Stimulated activated CD4-positive, alpha-beta T cell treated with anti-CD3 and anti-CD28 coated beads, Interleukin-4, amount 100 ng/mL, for 1 hour (primary cell): ENCODE measurements around the gene LIPK.
"Not testable (repeated sequence)": the region's sequence is repeated elsewhere in the genome, so short reads cannot be mapped to it uniquely, and the experiment has no call there.

Experiments
- DNase-seq: peaks from one replicate; pipeline ENCODE4 v3.0.0-alpha.2; 2020

The LIPK gene

GRCh38 chr10:88725798-88726197 lies 19.7 kb downstream of the LIPK start:
- no peak for DNase-seq

GRCh38 chr10:88728107-88728763 lies 22.2 kb downstream of the LIPK start:
- peak; percentile 23 for DNase-seq

GRCh38 chr10:88730864-88731263 lies 24.8 kb downstream of the LIPK start:
- no peak for DNase-seq

- no peak for DNase-seq
These were observed 25.2 kb downstream of the LIPK start for GRCh38 chr10:88731296-88731695.

GRCh38 chr10:88733215-88733614 lies 27.2 kb downstream of the LIPK start:
- DNase-seq, result no peak

GRCh38 chr10:88735661-88736060 lies 29.6 kb downstream of the LIPK start:
- no peak for DNase-seq

- DNase-seq, result not testable (repeated sequence)
These were observed 35.9 kb downstream of the LIPK start for GRCh38 chr10:88741921-88742320.

- no peak for DNase-seq
These were observed 36.4 kb downstream of the LIPK start for GRCh38 chr10:88742448-88742847.

GRCh38 chr10:88744002-88744401 lies 38.0 kb downstream of the LIPK start:
- DNase-seq, result no peak

- DNase-seq, result no peak
These were observed 39.6 kb downstream of the LIPK start for GRCh38 chr10:88745633-88746032.

GRCh38 chr10:88754287-88754686 lies 48.2 kb downstream of the LIPK start:
- DNase-seq, result no peak

- DNase-seq, result no peak
These were observed 49.7 kb downstream of the LIPK start for GRCh38 chr10:88755753-88756152.

GRCh38 chr10:88756660-88757059 lies 50.6 kb downstream of the LIPK start:
- DNase-seq, result no peak

- DNase-seq, result no peak
These were observed 53.5 kb downstream of the LIPK start, which contains the start of gene LIPN for GRCh38 chr10:88759366-88760101. Gene LIPN (plus strand): TSS chr10:88760020. CDS start chr10:88761406, 1,386 bp downstream.

- no peak for DNase-seq
These were observed 56.9 kb downstream of the LIPK start for GRCh38 chr10:88762906-88763305.

- DNase-seq, result no peak
These were observed 57.4 kb downstream of the LIPK start for GRCh38 chr10:88763441-88763840.

GRCh38 chr10:88764110-88764509 lies 58.1 kb downstream of the LIPK start:
- no peak for DNase-seq

- DNase-seq, result no peak
These were observed 59.8 kb downstream of the LIPK start for GRCh38 chr10:88765816-88766215.

- DNase-seq, result no peak
These were observed 63.3 kb downstream of the LIPK start for GRCh38 chr10:88769384-88769783.

GRCh38 chr10:88781206-88781605 lies 75.2 kb downstream of the LIPK start:
- DNase-seq, result no peak

GRCh38 chr10:88782222-88782621 lies 76.2 kb downstream of the LIPK start:
- no peak for DNase-seq

- no peak for DNase-seq
These were observed 77.7 kb downstream of the LIPK start for GRCh38 chr10:88783724-88784123.

GRCh38 chr10:88786032-88786770 lies 80.2 kb downstream of the LIPK start:
- no peak for DNase-seq

GRCh38 chr10:88787463-88787862 lies 81.4 kb downstream of the LIPK start:
- no peak for DNase-seq
